Measurements from ENCODE around the gene TLR1. TPM values are rescaled to one million over a fixed set of nuclear protein-coding genes. Genes with fewer than 3 reads are reported as not detected.

Gene TLR1
- total RNA-seq, 4 donors from 2014 or later, result 0.20 to 14.0 (median 6.1) TPM

DNA sequence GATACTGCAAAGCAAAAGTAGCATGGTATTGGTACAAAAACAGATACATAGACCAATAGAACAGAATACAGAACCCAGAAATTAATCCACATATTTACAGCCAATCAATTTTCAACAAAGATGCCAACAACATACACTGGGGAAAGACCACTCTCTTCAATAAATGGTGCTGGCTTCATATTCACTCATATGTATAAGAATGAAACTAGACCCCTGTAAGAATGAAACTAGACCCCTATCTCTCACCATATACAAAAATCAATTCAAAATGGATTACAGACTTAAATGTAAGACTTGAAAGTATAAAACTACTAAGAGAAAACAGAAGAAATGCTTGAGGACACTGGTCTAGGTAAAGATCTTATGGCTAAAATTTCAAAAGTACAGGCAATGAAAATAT, 32.7 kb upstream of the TLR1 start:
- intact Hi-C loops (cut with DNase I; ENCODE audit: low total_unique reads), result no loop called here
- H3K27me3 ChIP-seq, result no peaks in the 10 kb centered on the region
- no peaks in the 10 kb centered on the region for H3K36me3 ChIP-seq
- no peak overlapping the region for H3K4me3 ChIP-seq
- no peak for DNase-seq
- H3K9me3 ChIP-seq, result peaks cover 9 to 13% of the 10 kb centered on the region in 2 donors
- no peak for TF ChIP-seq POLR2AphosphoS5 (IDR thresholded peaks at IDR 0.05)
- TF ChIP-seq EP300 (IDR thresholded peaks at IDR 0.05; ENCODE audit: low read depth), result no peak
- TF ChIP-seq POLR2A (IDR thresholded peaks at IDR 0.05), result no peak
- no peak for TF ChIP-seq CTCF (IDR thresholded peaks at IDR 0.05)
- in situ Hi-C loops (cut with MboI; ENCODE audit: low pct_ligation_motif_present in 1 of 4, low pct_unique_long_range_greater_than_20kb in 1 of 4, low sequenced_read_pairs in 3 of 4), result no loop called here
- no peaks in the 10 kb centered on the region for H3K4me1 ChIP-seq
- H3K27ac ChIP-seq, result no peak overlapping the region

GRCh38 chr4:38834570-38834969, 30.0 kb upstream of the TLR1 start:
- in situ Hi-C loops (cut with MboI; ENCODE audit: low pct_ligation_motif_present in 1 of 4, low pct_unique_long_range_greater_than_20kb in 1 of 4, low sequenced_read_pairs in 3 of 4), result no loop called here
- DNase-seq, result no peak
- 94 to 98% methylated on average over 4 of the region's 4 CpGs for WGBS, 2 donors (ENCODE audit: low coverage in 1 of 2)

GRCh38 chr4:38832624-38833528, 28.3 kb upstream of the TLR1 start:
- no peaks in the 10 kb centered on the region for H3K4me1 ChIP-seq
- intact Hi-C loops (cut with DNase I; ENCODE audit: low total_unique reads) (no loop called here), in situ Hi-C loops (cut with MboI; ENCODE audit: low pct_ligation_motif_present in 1 of 4, low pct_unique_long_range_greater_than_20kb in 1 of 4, low sequenced_read_pairs in 3 of 4) (no loop called here)
- DNase-seq, result no peak
- no peaks in the 10 kb centered on the region for H3K27me3 ChIP-seq
- no peak overlapping the region for H3K27ac ChIP-seq
- no peak for TF ChIP-seq CTCF (IDR thresholded peaks at IDR 0.05)
- no peak for TF ChIP-seq POLR2AphosphoS5 (IDR thresholded peaks at IDR 0.05)
- no peak for TF ChIP-seq EP300 (IDR thresholded peaks at IDR 0.05; ENCODE audit: low read depth)
- no peak for TF ChIP-seq POLR2A (IDR thresholded peaks at IDR 0.05)
- WGBS, 2 donors (ENCODE audit: low coverage in 1 of 2), result 83% methylated on average over 7 of the region's 7 CpGs; no CpG with 5 or more reads in 1 of the 2 donors
- no peaks in the 10 kb centered on the region for H3K36me3 ChIP-seq
- H3K9me3 ChIP-seq, result peaks cover 9 to 13% of the 10 kb centered on the region in 2 donors
- H3K4me3 ChIP-seq, result no peak overlapping the region

More at GRCh38 chr4:38834570-38834969, 30.0 kb upstream of the TLR1 start:
- TF ChIP-seq CTCF (IDR thresholded peaks at IDR 0.05) (no peak), EP300 (IDR thresholded peaks at IDR 0.05; ENCODE audit: low read depth) (no peak), POLR2A (IDR thresholded peaks at IDR 0.05) (no peak)
- Histone ChIP-seq H3K4me3 (no peak overlapping the region), H3K27me3 (no peaks in the 10 kb centered on the region), H3K27ac (no peak overlapping the region), H3K9me3 (peaks cover 9 to 13% of the 10 kb centered on the region in 2 donors), H3K4me1 (no peaks in the 10 kb centered on the region), H3K36me3 (no peaks in the 10 kb centered on the region)
- intact Hi-C loops (cut with DNase I; ENCODE audit: low total_unique reads), result no loop called here

- WGBS, 2 donors (ENCODE audit: low coverage in 1 of 2), result 95 to 100% methylated on average over 1 of the region's 1 CpG
- intact Hi-C loops (cut with DNase I; ENCODE audit: low total_unique reads) (no loop called here), in situ Hi-C loops (cut with MboI; ENCODE audit: low pct_ligation_motif_present in 1 of 4, low pct_unique_long_range_greater_than_20kb in 1 of 4, low sequenced_read_pairs in 3 of 4) (no loop called here)
- TF ChIP-seq POLR2AphosphoS5 (IDR thresholded peaks at IDR 0.05) (no peak), CTCF (IDR thresholded peaks at IDR 0.05) (no peak), POLR2A (IDR thresholded peaks at IDR 0.05) (no peak), EP300 (IDR thresholded peaks at IDR 0.05; ENCODE audit: low read depth) (no peak)
- H3K36me3 ChIP-seq, result no peaks in the 10 kb centered on the region
- peaks cover 9 to 13% of the 10 kb centered on the region in 2 donors for H3K9me3 ChIP-seq
- no peak for DNase-seq
- no peak overlapping the region for H3K27ac ChIP-seq
- H3K4me3 ChIP-seq, result no peak overlapping the region
- no peaks in the 10 kb centered on the region for H3K4me1 ChIP-seq
- no peaks in the 10 kb centered on the region for H3K27me3 ChIP-seq
Observed at GRCh38 chr4:38832206-38832605, 27.6 kb upstream of the TLR1 start.

All from transverse colon (tissue), 4 donors.